Muscle of leg (tissue), 11 donors: ENCODE data around the gene UBE2E2. TPM values are rescaled to one million over a fixed set of nuclear protein-coding genes. Genes with fewer than 3 reads are reported as not detected.

Experiments used
- DNase-seq: peaks from one replicate; pipeline ENCODE4 v3.0.0; 2013
- H3K27ac ChIP-seq: one replicate; pipeline ENCODE4 v1.5.1; 2013; ENCODE audit warnings: mild to moderate bottlenecking, low read length, control low read depth
- H3K27me3 ChIP-seq: one replicate; pipeline ENCODE4 v1.6.1; 2013; ENCODE audit warnings: low read length; ENCODE audit not compliant: control insufficient read depth, insufficient read depth
- H3K36me3 ChIP-seq: one replicate; pipeline ENCODE4 v1.6.1; 2013; ENCODE audit warnings: low read length; ENCODE audit not compliant: control insufficient read depth, insufficient read depth
- H3K4me1 ChIP-seq: one replicate; pipeline ENCODE4 v1.6.1; 2013; ENCODE audit warnings: low read length; ENCODE audit not compliant: control insufficient read depth, insufficient read depth
- H3K4me3 ChIP-seq: one replicate; pipeline ENCODE4 v1.5.1; 2013; ENCODE audit warnings: low read length, control low read depth
- H3K9me3 ChIP-seq: replicated peaks from 2 replicates; pipeline ENCODE4 v1.6.1; 2013; ENCODE audit warnings: low read depth, low read length; ENCODE audit not compliant: control insufficient read depth
- WGBS: methylation state at CpG from one replicate; pipeline ENCODE4 v1.1.5; 2013; ENCODE audit warnings: missing lambda C conversion rate; ENCODE audit not compliant: insufficient coverage; 5-methylcytosine and 5-hydroxymethylcytosine counted together
- polyA plus RNA-seq, 8 donors: library from polyadenylated mRNA; unstranded; fragments of 120-200 nt; gene quantifications; one replicate each; pipeline versions ENCODE4 v1.2.1 to v1.2.3, GENCODE V29; 2013; ENCODE audit warnings: inconsistent platforms in 1 of 8, low replicate concordance in 1 of 8; ENCODE audit not compliant: insufficient read length in 8 of 8, insufficient read depth in 1 of 8
- total RNA-seq: library from RNA; stranded (reverse); fragments of 120-200 nt; gene quantifications from one replicate; pipeline ENCODE4 v1.2.4, GENCODE V29; 2013

Gene UBE2E2
- total and polyA plus RNA-seq, 9 donors: 19.2 to 41.4 (median 35.1) TPM

GRCh38 chr3:23587513-23587912, 384.4 kb downstream of the UBE2E2 start:
- Histone ChIP-seq H3K27me3 (no peaks in the 10 kb centered on the region), H3K36me3 (no peaks in the 10 kb centered on the region), H3K27ac (no peak overlapping the region), H3K4me1 (no peaks in the 10 kb centered on the region), H3K4me3 (no peak overlapping the region), H3K9me3 (peaks cover 5% of the 10 kb centered on the region)
- no peak for DNase-seq
- WGBS: no CpG with 5 or more reads among the region's 3 CpGs

- Histone ChIP-seq H3K27me3 (no peaks in the 10 kb centered on the region), H3K27ac (no peak overlapping the region), H3K4me1 (no peaks in the 10 kb centered on the region), H3K9me3 (peaks cover 4% of the 10 kb centered on the region), H3K36me3 (no peaks in the 10 kb centered on the region), H3K4me3 (no peak overlapping the region)
- no peak for DNase-seq
- 92% methylated on average over 2 of the region's 3 CpGs for WGBS
These were observed 385.4 kb downstream of the UBE2E2 start for GRCh38 chr3:23588547-23588946.

- no peak for DNase-seq
- Histone ChIP-seq H3K4me3 (no peak overlapping the region), H3K4me1 (no peaks in the 10 kb centered on the region), H3K9me3 (no peaks in the 10 kb centered on the region), H3K27me3 (no peaks in the 10 kb centered on the region), H3K36me3 (no peaks in the 10 kb centered on the region), H3K27ac (no peak overlapping the region)
- WGBS: 88% methylated on average over 6 of the region's 10 CpGs
These were observed 386.5 kb downstream of the UBE2E2 start for GRCh38 chr3:23589602-23590001.

- Histone ChIP-seq H3K4me3 (no peak overlapping the region), H3K36me3 (no peaks in the 10 kb centered on the region), H3K4me1 (no peaks in the 10 kb centered on the region), H3K27ac (no peak overlapping the region), H3K27me3 (no peaks in the 10 kb centered on the region), H3K9me3 (no peaks in the 10 kb centered on the region)
- DNase-seq: no peak
- WGBS: no CpG with 5 or more reads among the region's 8 CpGs
These were observed 387.5 kb downstream of the UBE2E2 start for GRCh38 chr3:23590424-23591273.

GRCh38 chr3:23591374-23591773, 388.2 kb downstream of the UBE2E2 start:
- Histone ChIP-seq H3K4me3 (no peak overlapping the region), H3K27me3 (no peaks in the 10 kb centered on the region), H3K9me3 (no peaks in the 10 kb centered on the region), H3K36me3 (no peaks in the 10 kb centered on the region), H3K4me1 (no peaks in the 10 kb centered on the region), H3K27ac (no peak overlapping the region)
- no CpG with 5 or more reads among the region's 2 CpGs for WGBS
- no peak for DNase-seq

GRCh38 chr3:23592961-23593931, 390.1 kb downstream of the UBE2E2 start:
- no CpG with 5 or more reads among the region's 5 CpGs for WGBS
- no peak overlapping the region for H3K4me3 ChIP-seq
- peaks cover 2% of the 10 kb centered on the region for H3K9me3 ChIP-seq
- no peaks in the 10 kb centered on the region for H3K4me1 ChIP-seq
- no peaks in the 10 kb centered on the region for H3K36me3 ChIP-seq
- H3K27ac ChIP-seq: no peak overlapping the region
- DNase-seq: no peak
- H3K27me3 ChIP-seq: no peaks in the 10 kb centered on the region

GRCh38 chr3:23594066-23594465, 390.9 kb downstream of the UBE2E2 start:
- no peak for DNase-seq
- WGBS: no CpG with 5 or more reads among the region's 4 CpGs
- Histone ChIP-seq H3K27ac (no peak overlapping the region), H3K9me3 (peaks cover 2% of the 10 kb centered on the region), H3K36me3 (no peaks in the 10 kb centered on the region), H3K4me1 (no peaks in the 10 kb centered on the region), H3K27me3 (no peaks in the 10 kb centered on the region), H3K4me3 (no peak overlapping the region)

- Histone ChIP-seq H3K9me3 (peaks cover 2% of the 10 kb centered on the region), H3K27me3 (no peaks in the 10 kb centered on the region), H3K27ac (no peak overlapping the region), H3K36me3 (no peaks in the 10 kb centered on the region), H3K4me3 (no peak overlapping the region), H3K4me1 (peaks cover 6% of the 10 kb centered on the region)
- DNase-seq: no peak
- WGBS: 26% methylated on average over 3 of the region's 5 CpGs
These were observed 392.0 kb downstream of the UBE2E2 start for GRCh38 chr3:23594894-23595670.

GRCh38 chr3:23595851-23596250, 392.7 kb downstream of the UBE2E2 start:
- no peaks in the 10 kb centered on the region for H3K36me3 ChIP-seq
- peaks cover 2% of the 10 kb centered on the region for H3K9me3 ChIP-seq
- no peaks in the 10 kb centered on the region for H3K27me3 ChIP-seq
- H3K4me1 ChIP-seq: peaks cover 10% of the 10 kb centered on the region
- no peak overlapping the region for H3K4me3 ChIP-seq
- no peak for DNase-seq
- H3K27ac ChIP-seq: no peak overlapping the region
